Measurements from ENCODE around the gene RPL27A. TPM values are rescaled to one million over a fixed set of nuclear protein-coding genes. Genes with fewer than 3 reads are reported as not detected.

RPL27A gene
- total RNA-seq, 1 experiment from 2014 or later = 1,103 TPM

- no peak for ATAC-seq
- 0 out of 2 replicates have a peak overlapping the region, but pooled peaks have one; percentile 16 for H3K27ac Mint-ChIP-seq
- TF ChIP-seq, protein P1, sequence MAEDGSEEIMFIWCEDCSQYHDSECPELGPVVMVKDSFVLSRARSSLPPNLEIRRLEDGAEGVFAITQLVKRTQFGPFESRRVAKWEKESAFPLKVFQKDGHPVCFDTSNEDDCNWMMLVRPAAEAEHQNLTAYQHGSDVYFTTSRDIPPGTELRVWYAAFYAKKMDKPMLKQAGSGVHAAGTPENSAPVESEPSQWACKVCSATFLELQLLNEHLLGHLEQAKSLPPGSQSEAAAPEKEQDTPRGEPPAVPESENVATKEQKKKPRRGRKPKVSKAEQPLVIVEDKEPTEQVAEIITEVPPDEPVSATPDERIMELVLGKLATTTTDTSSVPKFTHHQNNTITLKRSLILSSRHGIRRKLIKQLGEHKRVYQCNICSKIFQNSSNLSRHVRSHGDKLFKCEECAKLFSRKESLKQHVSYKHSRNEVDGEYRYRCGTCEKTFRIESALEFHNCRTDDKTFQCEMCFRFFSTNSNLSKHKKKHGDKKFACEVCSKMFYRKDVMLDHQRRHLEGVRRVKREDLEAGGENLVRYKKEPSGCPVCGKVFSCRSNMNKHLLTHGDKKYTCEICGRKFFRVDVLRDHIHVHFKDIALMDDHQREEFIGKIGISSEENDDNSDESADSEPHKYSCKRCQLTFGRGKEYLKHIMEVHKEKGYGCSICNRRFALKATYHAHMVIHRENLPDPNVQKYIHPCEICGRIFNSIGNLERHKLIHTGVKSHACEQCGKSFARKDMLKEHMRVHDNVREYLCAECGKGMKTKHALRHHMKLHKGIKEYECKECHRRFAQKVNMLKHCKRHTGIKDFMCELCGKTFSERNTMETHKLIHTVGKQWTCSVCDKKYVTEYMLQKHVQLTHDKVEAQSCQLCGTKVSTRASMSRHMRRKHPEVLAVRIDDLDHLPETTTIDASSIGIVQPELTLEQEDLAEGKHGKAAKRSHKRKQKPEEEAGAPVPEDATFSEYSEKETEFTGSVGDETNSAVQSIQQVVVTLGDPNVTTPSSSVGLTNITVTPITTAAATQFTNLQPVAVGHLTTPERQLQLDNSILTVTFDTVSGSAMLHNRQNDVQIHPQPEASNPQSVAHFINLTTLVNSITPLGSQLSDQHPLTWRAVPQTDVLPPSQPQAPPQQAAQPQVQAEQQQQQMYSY (CRISPR knock-in tag; IDR thresholded peaks at IDR 0.05) = no peak
- TF ChIP-seq, protein P2, sequence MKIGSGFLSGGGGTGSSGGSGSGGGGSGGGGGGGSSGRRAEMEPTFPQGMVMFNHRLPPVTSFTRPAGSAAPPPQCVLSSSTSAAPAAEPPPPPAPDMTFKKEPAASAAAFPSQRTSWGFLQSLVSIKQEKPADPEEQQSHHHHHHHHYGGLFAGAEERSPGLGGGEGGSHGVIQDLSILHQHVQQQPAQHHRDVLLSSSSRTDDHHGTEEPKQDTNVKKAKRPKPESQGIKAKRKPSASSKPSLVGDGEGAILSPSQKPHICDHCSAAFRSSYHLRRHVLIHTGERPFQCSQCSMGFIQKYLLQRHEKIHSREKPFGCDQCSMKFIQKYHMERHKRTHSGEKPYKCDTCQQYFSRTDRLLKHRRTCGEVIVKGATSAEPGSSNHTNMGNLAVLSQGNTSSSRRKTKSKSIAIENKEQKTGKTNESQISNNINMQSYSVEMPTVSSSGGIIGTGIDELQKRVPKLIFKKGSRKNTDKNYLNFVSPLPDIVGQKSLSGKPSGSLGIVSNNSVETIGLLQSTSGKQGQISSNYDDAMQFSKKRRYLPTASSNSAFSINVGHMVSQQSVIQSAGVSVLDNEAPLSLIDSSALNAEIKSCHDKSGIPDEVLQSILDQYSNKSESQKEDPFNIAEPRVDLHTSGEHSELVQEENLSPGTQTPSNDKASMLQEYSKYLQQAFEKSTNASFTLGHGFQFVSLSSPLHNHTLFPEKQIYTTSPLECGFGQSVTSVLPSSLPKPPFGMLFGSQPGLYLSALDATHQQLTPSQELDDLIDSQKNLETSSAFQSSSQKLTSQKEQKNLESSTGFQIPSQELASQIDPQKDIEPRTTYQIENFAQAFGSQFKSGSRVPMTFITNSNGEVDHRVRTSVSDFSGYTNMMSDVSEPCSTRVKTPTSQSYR (CRISPR knock-in tag; IDR thresholded peaks at IDR 0.05) = no peak
- TF ChIP-seq JUN (CRISPR knock-in tag; IDR thresholded peaks at IDR 0.05) (no peak), PREB (CRISPR knock-in tag; IDR thresholded peaks at IDR 0.05; ENCODE audit: borderline replicate concordance) (no peak)
- no peak overlapping the region for H3K4me3 Mint-ChIP-seq
- CTCF ChIA-PET = interaction anchor here (0.5 kb wide), 1 partner anchor 222 kb away, joined by 3 read pairs; no protein-coding TSS in a partner anchor
- peaks cover 8% of the 10 kb centered on the region; the same call in 1 of the 2 replicates for H3K9me3 Mint-ChIP-seq
- POLR2A ChIA-PET = interaction anchor here (1.0 kb wide), 1 partner anchor 139 kb away, joined by 4 read pairs; no protein-coding TSS in a partner anchor
- DNase-seq (ENCODE audit: low spot score) = no peak
- no peaks in the 10 kb centered on the region for H3K27me3 Mint-ChIP-seq (ENCODE audit: low read depth)
- H3K36me3 Mint-ChIP-seq = peaks cover 61% of the 10 kb centered on the region
- peaks cover 44% of the 10 kb centered on the region for H3K4me1 Mint-ChIP-seq
Observed at GRCh38 chr11:8693555-8693954, 11.0 kb downstream of the RPL27A start.

GRCh38 chr11:8694137-8694536, 11.5 kb downstream of the RPL27A start:
- H3K36me3 Mint-ChIP-seq = peaks cover 59% of the 10 kb centered on the region
- H3K27me3 Mint-ChIP-seq (ENCODE audit: low read depth) = no peaks in the 10 kb centered on the region
- POLR2A ChIA-PET = interaction anchor here (1.0 kb wide), 1 partner anchor 138 kb away, joined by 4 read pairs; no protein-coding TSS in a partner anchor
- ATAC-seq (no peak), DNase-seq (ENCODE audit: low spot score) (no peak)
- peaks cover 8% of the 10 kb centered on the region; the same call in 1 of the 2 replicates for H3K9me3 Mint-ChIP-seq
- H3K4me1 Mint-ChIP-seq = peaks cover 46% of the 10 kb centered on the region
- H3K4me3 Mint-ChIP-seq = no peak overlapping the region
- H3K27ac Mint-ChIP-seq = peak overlapping the region; percentile 46; the same call in 1 of the 2 replicates
- CTCF ChIA-PET = interaction anchor here (0.5 kb wide), 1 partner anchor 221 kb away, joined by 3 read pairs; no protein-coding TSS in a partner anchor
- TF ChIP-seq ERG (CRISPR knock-in tag; IDR thresholded peaks at IDR 0.05) (no peak; the same call in 1 of the 2 replicates), HMGXB4 (CRISPR knock-in tag; IDR thresholded peaks at IDR 0.05) (no peak), ZNF138 (CRISPR knock-in tag; conservative IDR thresholded peaks at IDR 0.05) (no peak), SMAD4 (CRISPR knock-in tag; IDR thresholded peaks at IDR 0.05) (no peak), SMAD3 (CRISPR knock-in tag; IDR thresholded peaks at IDR 0.05; ENCODE audit: borderline replicate concordance) (no peak), GRHL2 (CRISPR knock-in tag; IDR thresholded peaks at IDR 0.05; ENCODE audit: insufficient replicate concordance, severe bottlenecking) (no peak), TP53 (CRISPR knock-in tag; IDR thresholded peaks at IDR 0.05) (no peak), FOXK1 (CRISPR knock-in tag; IDR thresholded peaks at IDR 0.05) (no peak), ARID4B (CRISPR knock-in tag; IDR thresholded peaks at IDR 0.05; ENCODE audit: borderline replicate concordance) (no peak), NFE2L1 (CRISPR knock-in tag; IDR thresholded peaks at IDR 0.05) (no peak), TEAD1 (CRISPR knock-in tag; IDR thresholded peaks at IDR 0.05) (no peak)
